ENCODE results near the gene RRP15.

RRP15 gene, protein sequence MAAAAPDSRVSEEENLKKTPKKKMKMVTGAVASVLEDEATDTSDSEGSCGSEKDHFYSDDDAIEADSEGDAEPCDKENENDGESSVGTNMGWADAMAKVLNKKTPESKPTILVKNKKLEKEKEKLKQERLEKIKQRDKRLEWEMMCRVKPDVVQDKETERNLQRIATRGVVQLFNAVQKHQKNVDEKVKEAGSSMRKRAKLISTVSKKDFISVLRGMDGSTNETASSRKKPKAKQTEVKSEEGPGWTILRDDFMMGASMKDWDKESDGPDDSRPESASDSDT

DNA sequence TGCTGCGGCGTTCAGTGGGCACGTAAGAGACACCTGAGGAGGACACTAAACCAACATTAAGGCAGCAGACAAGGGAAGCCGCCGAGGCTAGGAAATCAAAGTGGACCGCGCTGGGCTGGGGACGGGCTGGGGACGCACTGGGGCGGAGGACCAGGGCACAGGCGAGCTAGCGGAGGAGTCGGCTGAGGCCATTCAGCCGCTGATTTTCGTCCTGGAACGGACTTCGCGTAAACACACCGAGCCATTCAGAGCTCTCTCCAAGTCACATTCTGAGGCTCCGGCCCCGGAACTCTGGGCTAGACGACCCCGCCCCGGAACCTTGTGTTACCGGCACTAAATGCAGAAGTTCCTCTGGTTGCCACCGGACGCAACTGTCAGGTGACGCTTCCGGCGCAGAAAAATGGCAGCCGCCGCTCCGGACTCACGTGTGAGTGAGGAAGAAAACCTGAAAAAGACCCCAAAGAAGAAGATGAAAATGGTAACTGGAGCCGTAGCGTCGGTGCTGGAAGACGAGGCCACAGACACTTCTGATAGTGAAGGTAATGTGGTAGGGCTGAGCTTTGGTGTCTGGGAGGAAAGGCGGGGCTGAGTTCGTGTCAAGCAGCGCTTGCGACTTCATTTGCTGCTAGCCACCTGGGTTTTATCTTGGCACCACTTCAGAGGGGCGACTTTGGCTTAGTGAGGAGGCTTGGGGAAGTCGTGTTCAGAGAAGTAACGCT, at the start of gene RRP15:
TSS of gene RRP15 (plus strand) at position 377 of the 719 bp plus-strand sequence. CDS start at position 401, 24 bp downstream.
- peak; percentile 57 for DNase-seq

DNA sequence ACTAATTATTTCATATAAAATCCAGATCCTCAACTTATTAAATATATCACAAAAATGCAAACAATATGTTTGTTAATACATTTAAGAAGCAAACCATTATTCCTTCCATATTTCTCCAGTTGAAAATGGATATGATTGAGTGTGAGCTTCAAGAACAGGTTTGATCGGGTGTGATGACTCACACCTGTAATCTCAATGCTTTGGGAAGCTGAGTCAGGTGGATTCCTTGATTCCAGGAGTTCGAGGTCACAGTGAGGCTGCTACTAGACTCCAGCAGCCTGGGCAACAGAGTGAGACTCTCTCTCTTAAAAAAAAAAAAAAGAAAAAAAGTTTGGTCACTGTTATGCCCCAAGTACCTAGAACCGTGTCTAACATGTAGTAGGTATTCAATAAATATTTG, 42.9 kb upstream of the RRP15 start:
- no peak for DNase-seq

DNA sequence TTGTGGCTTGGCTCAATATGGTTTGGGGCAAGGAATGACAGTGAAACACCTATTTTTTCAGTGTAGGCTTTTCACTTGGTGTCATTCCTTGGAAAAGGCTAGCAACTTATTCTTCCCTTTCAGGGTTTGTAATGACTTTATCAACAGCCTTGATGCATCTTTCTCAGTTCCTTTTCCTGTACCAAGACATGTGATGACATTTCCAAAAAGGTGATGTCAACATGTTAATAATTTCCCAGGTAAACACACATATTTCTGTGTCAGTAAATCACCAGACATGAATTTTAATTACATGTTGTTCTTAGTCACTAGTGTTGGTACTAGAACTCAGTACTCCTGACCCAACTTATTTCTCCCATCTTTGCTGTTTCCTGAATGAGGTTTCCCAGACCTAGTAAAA, 37.8 kb upstream of the RRP15 start:
- no peak for DNase-seq

DNA sequence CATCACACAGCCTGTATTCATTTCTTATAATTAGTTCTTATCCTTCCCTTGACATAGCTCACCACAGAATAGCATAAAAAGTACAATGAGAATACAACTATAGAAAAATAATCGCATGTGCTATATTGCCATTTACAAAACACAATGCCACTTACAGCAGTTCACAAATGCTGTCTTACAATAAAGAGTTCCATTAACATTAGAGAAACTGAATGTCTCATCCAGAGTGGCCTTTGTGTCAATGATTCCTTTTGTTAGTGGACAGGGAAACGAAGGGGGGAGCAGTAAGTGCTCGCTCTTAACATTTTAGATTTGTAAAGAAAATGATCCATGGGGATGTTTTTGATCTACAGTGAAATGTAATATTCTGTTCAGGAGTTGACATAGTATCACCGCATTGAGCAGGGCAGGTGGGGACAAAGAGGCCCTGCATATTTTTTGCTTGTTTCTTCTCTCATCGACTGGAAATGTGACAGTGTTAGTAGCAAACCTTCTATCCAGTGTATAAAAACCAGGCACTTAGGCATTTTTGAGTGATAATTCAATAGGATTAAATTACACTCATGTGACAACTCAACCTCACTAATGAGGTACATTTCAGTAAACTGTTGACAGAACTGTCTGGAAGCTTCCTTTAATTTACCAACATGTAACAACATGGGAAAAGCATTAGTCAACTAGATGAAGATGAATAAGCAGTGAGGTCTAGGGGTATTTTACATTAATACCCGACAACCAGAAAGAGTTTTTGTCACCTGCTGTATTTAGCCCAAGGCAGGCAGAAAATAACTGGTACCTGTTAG, 35.6 kb upstream of the RRP15 start:
- no peak for DNase-seq

DNA sequence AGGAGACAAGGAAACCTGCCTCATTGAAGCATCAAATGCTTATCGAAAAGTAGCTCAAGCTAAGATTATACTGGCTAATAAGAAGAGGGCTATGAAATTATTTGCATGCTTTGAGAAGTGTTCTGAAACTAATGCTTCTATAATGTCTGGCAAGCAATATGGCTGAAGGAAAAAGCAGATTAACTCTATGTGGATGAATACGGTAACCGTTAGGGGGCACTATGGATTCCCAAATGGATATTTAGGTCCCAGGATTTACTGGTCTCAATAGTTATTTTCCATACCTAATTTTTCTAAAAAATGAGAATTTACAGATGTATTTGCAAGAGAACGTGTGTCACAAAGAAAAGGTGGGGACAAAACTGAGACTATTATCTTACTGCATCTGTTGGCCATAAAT, 34.6 kb upstream of the RRP15 start:
- no peak for DNase-seq

DNA sequence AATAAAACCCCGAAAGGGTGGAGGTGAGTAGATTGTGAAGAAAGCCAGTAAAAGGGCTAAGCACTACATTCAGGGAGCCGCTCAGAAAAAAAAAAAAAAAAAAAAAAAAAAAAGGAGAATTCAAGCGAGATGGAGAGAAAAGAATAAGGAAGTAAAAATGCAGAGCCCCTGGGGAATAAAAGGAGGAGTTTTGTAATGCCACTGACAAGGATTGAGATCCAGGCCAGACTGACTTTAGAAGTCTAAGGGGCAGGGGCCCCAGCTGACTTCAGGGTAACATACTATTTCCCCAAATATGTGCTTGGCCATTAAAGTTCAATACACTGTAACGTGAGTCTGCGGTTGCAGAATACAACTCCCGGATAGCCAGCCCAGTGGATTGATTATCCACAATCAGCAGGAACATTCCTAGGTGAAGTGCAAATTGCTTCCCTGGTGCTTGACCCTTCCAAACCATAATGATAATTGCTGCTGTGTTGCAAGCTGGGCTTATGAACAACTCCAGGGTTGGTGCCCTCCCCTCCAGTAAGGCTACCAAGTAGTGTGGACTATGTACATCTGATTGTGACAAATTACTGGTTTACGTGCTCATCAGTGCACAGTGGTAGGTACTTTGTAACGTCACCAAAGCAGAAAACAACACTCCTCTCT, 30.7 kb upstream of the RRP15 start:
- peak; percentile 20 for DNase-seq

DNA sequence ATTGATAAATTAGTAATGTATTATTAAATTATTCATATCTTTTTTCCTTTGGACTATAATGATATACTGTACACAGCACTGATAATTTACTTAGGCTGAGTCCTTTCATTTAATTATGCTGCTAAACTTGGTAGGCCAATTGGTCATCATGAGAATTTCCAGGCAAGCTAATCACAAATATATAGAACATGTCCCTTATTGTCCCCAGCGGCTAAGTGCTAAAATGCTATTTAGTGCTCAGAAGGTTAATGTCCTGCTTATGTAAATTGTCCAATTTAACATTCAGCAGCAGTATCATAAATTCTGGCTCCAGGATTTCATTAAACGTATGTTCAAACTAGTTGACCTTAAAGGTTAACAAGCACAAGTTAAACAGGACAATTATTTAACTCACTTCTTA, 30.0 kb upstream of the RRP15 start:
- DNase-seq = no peak

DNA sequence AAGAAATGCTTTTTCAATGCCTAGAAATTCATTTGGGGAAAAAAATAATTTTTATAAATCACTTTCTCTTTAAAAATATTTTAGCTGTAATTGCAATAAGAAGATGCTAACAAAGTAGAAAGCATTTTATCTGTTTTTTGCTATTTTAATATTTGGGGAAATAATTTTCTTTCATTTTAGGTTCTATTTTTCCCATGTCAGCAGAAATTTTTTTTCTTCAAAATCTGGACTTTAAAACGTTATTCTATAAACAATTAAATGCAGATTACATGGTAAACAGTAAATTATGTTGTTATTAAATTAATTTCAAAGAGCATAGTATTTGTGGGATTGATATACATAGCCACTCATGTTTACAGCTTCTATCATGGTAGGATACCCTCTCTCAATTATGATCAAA, 27.7 kb upstream of the RRP15 start:
- no peak for DNase-seq

DNA sequence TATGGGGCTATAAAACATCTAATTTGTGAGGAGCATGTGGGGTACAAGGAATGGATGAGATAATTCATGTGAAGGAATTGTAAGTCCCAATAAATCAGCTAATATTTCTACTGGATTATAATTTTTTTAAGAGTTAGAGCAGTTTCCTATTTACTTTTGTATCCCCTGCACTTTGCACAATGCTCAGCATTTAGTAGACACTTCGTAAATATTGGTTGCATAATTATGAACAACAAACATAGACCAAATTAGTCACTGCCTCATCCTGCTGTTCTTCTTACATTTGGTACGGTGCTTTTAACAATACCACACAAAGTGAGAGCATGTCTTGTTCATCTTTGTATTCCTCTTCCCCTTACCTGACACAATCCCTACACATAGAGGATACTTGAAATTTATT, 27.1 kb upstream of the RRP15 start:
- no peak for DNase-seq

DNA sequence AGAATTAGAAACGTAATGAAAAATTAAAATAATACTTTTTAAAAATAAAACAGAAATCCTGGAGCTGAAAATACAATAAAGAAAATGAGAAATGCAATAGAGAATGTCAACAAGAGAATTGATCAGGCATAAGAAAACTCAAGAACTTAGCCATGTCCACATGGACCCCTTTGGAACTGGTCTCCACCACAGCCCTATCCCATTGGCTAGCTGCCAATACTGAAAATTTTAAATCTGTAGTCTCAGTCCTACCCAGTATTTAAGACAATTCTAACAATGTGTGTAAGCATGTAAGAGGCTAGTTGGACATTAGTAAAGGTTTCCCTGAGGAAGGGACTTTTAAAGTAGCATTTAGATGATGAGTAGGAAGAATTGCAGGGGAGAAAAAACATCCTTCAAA, 25.8 kb upstream of the RRP15 start:
- DNase-seq = no peak

DNA sequence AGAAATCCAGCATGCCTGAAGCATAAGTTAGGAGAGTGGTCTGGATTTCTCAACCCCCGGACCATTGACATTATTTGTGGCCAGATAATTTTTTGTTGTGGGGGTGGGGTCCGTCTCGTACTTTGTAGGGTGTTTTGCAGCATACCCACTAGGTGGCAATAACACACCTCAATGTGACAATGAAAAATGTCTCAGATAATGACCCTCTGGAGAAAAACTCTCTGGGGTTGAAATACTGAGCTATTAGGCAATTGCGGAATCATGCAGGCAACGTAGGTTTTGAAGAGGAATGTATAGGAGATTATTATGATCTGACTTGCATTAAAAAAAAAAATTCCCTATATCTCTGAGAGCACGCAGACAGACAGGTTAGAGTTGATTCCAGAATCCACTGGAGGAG, 25.3 kb upstream of the RRP15 start:
- DNase-seq = no peak

DNA sequence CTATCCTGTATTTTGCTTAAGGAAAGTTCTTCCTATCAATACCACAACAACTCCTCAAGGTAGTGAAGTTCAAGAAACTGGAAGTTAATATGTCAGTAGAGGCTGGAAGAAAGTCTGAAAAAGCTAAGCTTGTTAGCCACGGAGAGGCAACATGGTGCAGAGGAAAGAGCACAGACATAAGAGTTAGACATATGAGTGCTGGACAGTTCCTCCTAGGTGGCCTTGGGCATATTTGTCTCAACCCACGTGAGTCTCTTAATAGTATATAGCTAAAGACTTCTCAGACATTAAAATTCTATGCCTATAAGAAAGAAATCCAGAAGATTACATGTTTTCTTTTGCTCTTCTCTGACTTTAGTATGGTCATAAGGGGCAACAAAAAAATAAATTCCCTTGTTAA, 22.8 kb upstream of the RRP15 start:
- no peak for DNase-seq

DNA sequence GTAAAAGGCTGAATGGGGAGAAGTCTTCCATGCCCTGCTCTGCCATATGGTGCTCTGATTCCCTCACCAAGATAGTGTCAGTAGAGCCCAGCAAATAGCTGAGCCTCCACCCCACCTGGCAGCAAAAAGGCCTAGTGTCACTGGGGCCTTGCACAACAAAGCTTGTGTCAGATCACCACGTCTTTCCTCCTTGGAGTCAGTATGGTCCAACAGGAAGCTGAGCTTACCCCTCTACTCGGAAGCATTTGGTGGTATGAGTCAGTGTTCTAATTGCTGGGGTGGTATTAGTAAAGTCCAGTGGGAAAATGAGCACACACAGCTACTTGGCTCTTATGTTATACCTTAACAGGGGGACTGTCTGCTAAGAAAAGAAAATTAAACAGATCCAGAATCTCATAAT, 18.7 kb upstream of the RRP15 start:
- no peak for DNase-seq

DNA sequence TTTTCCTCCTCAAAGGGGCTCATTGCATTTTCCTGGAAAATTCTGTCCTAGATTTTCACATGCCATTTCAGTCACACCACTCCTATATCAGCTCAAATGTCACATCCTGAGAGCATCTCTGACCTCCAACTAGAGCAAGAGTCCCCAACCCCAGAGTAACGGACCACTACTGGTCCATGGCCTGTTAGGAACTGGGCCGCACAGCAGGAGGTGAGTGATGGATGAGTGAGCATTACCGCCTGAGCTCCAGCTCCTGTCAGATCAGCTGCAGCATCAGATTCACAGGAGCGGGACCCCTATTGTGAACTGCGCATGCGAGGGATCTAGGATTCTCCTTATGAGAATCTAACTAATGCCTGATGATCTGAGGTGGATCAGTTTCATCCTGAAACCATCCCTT, 12.7 kb upstream of the RRP15 start:
- no peak for DNase-seq

DNA sequence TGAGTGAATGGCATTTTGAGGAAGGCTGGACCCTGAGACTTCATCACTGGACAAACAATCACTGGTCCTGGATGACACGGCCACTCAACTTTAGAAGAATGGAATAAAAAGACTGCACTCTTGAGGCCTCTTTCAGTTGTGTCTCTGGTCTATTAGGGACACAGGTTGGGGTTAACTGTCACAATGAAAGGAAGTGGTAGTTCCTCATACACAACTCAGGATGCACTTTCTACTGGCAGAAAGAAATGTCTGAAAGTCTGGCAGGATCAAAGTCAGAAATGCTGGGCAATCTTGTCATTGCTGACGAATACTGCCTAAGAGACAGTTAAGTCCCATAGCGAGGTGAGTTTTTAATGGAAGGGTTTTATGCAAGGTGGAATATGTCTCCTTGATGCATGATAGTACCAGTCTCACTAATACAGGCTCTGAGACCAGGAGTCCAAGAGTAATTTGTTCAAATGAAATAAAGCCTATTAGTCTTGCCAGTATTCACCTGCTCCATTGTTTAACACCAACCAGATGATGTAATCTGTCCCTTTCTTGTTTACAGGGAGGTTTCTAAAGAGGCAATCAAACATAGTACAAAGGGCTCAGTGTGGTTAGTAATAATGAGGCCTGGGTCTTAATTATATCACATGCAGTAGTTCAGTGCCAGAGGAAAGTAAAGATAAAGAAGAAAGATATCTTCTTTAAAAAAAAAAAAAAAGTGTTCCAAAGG, 11.2 kb upstream of the RRP15 start:
- peak; percentile 49 for DNase-seq

DNA sequence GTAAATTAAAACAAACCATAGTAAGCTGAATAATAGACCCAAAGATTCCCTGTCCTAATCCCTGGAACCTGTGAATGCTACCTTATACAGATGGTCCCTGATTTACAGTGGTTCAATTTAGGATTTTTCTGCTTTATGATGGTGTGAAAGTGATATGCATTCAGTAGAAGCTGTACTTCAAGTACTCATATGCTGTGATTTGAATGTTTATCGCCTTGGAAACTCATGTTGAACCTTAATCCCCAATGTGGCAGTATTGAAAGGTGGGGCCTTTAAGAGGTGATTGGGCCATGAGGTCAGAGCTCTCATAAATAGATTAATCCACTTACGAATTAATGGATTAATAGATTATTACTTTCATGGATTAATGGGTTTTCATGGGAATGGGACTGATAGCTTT, 10.6 kb upstream of the RRP15 start:
- DNase-seq = no peak

DNA sequence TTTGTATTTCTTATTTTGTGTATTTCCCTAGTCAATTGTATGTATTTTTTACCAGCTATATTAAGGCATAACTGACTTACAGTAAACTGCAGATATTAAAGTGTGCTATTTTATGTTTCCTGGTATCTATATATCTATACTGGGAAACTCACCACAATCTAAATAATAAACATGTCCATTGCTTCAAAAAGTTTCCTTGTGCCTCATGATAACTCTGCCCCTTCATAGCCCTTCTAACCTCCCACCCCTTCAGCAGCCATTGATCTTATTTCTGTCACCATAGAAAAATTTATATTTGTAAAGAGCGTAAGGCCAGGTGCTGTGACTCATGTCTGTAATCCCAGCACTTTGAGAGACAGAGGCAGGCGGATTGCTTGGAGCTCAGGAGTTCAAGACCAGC, 9.3 kb upstream of the RRP15 start:
- no peak for DNase-seq

DNA sequence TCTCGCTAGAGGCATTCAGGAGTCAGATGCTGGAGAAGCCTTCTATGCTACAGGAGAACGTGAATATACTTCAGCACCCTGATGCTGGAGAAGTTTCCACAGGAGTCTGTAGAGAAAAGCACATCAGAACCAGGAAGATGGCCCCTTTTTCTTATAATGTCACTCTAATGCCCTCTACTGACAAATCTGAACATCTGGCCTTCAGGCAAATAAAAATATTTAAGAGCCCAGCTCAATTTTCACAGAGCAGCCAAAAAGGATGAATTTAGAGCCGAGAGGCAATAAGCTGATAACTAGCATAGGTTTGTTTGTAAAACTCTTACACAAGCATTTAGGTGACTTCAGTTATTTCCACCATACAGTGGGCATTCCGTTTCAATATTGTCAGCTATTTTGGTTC, 3.8 kb upstream of the RRP15 start:
- DNase-seq = no peak

DNA sequence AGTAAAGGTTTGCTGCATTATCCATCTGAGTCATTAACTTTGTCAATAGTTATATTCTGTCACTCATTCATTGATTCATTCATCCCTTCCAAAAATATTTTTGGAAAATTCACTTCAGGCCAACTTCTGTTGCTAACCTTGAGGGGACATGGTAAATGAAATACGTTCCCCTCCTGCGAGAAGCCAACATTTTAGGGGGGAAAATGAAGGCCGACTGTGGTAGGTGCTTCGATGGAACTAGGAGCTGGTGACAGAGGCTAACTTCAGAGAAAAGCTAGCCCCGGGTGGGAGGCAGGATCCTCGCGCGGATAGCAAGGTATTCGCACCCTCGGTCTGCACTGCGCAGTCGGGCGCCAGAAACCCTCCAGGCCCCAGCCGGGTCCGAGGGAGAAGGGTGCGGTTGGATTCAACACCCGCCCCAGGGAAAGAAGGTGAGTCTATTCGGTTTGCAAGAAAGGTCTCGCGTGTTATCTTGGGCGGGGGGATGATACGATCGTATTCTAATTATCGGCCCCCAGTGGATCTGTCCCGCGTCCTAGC, 646 bp upstream of the RRP15 start:
- no peak for DNase-seq

DNA sequence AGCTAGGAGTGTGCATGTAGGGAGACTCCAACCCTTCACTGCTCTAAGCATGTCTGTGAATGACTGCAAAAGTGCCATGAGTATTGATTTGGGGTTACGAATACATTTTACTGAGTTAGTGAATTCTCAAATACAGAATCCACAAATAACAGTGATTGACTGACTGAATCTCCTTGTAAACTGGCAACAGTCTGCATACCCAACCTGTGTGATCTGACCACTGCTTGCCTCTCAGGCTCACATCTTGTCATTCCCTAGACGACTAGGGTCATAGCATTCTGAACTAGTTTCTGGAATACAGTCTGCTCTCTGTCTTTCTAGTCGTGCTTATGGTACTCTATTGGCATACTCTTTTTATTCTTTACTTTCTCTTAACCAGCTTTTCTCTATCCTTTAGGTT, 7.4 kb downstream of the RRP15 start:
- no peak for DNase-seq

DNA sequence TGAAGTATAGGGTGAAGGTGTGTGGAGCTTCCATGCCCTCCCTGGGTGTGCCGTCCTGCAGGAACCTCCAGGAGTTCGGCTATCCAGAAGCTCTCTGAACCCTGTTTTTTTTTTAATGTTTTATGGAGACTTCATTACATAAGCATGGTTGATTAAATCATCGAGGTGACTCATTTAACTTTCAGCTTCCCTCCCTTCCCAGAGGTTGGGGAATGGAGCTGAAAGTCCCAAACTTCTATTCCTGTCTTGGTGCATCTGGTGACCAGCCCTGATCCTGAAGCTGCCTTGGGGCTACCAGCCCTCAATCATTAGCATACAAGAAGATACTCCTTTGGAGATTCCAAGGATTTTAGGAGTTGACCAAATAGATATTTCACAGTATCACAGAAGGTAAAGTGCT, 9.5 kb downstream of the RRP15 start:
- DNase-seq = no peak

DNA sequence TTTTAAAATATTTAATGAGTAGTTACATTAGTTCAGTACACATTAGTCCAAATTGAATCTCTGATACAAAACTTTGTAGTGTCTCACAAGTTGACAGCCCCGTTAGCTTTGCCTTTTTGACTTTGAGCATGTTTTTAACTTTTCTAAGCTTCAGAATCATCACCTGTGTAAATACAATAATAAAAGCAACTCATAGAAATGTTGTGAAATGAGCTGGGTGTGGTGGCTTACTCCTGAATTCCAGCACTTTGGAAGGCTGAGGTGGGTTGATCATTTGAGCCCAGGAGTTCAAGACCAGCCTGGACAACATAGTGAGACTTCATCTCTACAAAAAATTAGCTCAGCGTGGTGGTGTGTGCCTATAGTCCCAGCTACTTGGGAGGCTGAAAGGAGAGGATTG, 11.1 kb downstream of the RRP15 start:
- no peak for DNase-seq

DNA sequence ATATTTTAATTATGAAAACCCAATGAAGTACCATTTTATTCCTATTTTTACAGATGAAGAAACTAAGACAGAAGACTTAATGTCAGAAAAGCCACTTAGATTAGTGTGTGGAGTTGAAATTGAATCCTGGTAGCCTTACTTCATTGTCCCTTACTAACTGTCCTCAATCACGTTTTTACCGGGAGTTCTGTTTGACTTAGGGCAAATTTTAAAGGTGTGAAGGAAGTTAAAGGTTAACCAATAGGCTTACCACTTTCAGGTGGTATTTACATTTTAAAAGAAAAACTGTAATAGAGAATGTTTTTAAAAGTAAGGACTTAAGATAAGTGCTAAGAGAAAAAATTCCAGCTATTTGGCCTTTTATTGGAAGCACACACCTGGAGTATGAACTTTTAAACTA, 12.4 kb downstream of the RRP15 start:
- DNase-seq = no peak

Data from NCI-H1417 treated with DMSO at 0.1 percent for 48 hours (cell line).